Measurements from ENCODE around the gene MOB2.

DNA sequence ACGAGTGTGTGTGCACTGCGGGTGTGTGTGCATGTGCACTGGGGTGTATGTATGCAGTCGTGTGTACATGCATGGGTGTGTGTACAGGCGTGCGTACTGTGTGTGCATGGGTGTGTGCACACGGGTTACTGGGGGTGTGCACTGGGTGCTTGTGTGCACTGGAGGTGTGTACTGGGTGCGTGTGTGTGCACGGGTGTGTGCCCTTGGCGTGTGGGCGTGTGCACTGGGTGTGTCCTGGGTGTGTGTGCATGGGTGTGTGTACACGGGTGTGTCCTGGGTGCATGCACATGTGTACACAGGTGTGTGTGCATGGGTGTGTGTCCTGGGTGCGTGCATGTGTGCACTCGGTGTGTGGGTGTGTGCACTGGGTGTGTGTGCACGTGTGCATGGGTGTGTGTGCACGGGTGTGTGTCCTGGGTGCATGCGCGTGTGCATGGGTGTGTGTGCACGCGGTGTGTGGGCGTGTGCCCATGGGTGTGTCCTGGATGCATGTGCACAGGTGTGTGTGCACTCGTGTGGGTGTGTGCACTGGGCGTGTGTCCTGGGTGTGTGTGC, 57.7 kb downstream of the MOB2 start:
- TF ChIP-seq POLR2AphosphoS5 (IDR thresholded peaks at IDR 0.05; ENCODE audit: borderline replicate concordance, low read depth, low read length) (no peak), EZH2 (IDR thresholded peaks at IDR 0.05) (no peak), FOXP2 (optimal IDR thresholded peaks at IDR 0.05; ENCODE audit: control extremely low read depth, extremely low read length, insufficient read depth) (no peak)

Measured in SK-N-MC (cell line).